HEK293 (cell line): ENCODE results near the gene KMT2A.

ENCODE experiments used
- CTCF ChIP-seq: fragments of 450-650 bp; formaldehyde crosslinking; IDR thresholded peaks from 2 replicates; pipeline ENCODE4 v1.5.1; 2016; ENCODE audit warnings: missing biosample characterization, missing genetic modification characterization
- GLI2 ChIP-seq: fragments of 450-650 bp; formaldehyde crosslinking; IDR thresholded peaks from 2 replicates; pipeline ENCODE4; 2017; ENCODE audit warnings: missing biosample characterization, missing genetic modification characterization, low read depth, borderline replicate concordance
- PRDM1 ChIP-seq: fragments of 450-650 bp; formaldehyde crosslinking; IDR thresholded peaks from 2 replicates; pipeline ENCODE4; 2016; ENCODE audit warnings: missing biosample characterization, missing genetic modification characterization
- ZNF211 ChIP-seq: fragments of 450-650 bp; formaldehyde crosslinking; IDR thresholded peaks from 2 replicates; pipeline ENCODE4 v1.5.1; 2016; ENCODE audit warnings: low read depth, missing biosample characterization, missing genetic modification characterization
- ZNF274 ChIP-seq, 2 experiments: fragments of 200-500 bp in 1 of 2; fragments of 450-650 bp in 1 of 2; sonication (Bioruptor generic) in 1 of 2; formaldehyde crosslinking in 1 of 2; IDR thresholded peaks; 2 replicates each; pipeline versions ENCODE4 v1.5.1 to v1.6.1; 2014 to 2016; ENCODE audit warnings: borderline replicate concordance in 1 of 2, inconsistent platforms in 1 of 2, low read length in 1 of 2, missing biosample characterization in 1 of 2, missing genetic modification characterization in 1 of 2
- ZNF530 ChIP-seq: fragments of 450-650 bp; formaldehyde crosslinking; IDR thresholded peaks from 2 replicates; pipeline ENCODE4 v1.5.1; 2016; ENCODE audit warnings: low read depth, missing biosample characterization, missing genetic modification characterization
- ZNF560 ChIP-seq: fragments of 450-650 bp; formaldehyde crosslinking; IDR thresholded peaks from 2 replicates; pipeline ENCODE4 v1.5.1; 2017; ENCODE audit warnings: missing biosample characterization, missing genetic modification characterization, borderline replicate concordance
- ZNF776 ChIP-seq: fragments of 450-650 bp; formaldehyde crosslinking; IDR thresholded peaks from 2 replicates; pipeline ENCODE4 v1.5.0; 2017; ENCODE audit warnings: missing biosample characterization, missing genetic modification characterization, borderline replicate concordance

- no peak for TF ChIP-seq ZNF530 (tag by site-specific recombination)
- TF ChIP-seq CTCF (tag by site-specific recombination) = no peak
- no peak for TF ChIP-seq ZNF776
- no peak for TF ChIP-seq ZNF274 (IDR thresholded peaks at IDR 0.05; ENCODE audit: low read length)
- no peak for TF ChIP-seq ZNF274 (tag by site-specific recombination; IDR thresholded peaks at IDR 0.05; ENCODE audit: borderline replicate concordance)
- TF ChIP-seq ZNF560 = no peak
- no peak for TF ChIP-seq GLI2 (tag by site-specific recombination)
- no peak for TF ChIP-seq PRDM1 (tag by site-specific recombination)
- no peak for TF ChIP-seq ZNF211
Observed at GRCh38 chr11:118552341-118552740, 116.0 kb downstream of the KMT2A start.
